Gastroesophageal sphincter (tissue), 4 donors: Measurements from ENCODE around the gene NEK1. TPM values are rescaled to one million over a fixed set of nuclear protein-coding genes. Genes with fewer than 3 reads are reported as not detected.
"Not testable (repeated sequence)": the region's sequence is repeated elsewhere in the genome, so short reads cannot be mapped to it uniquely, and the experiment has no call there.

ENCODE experiments used
- ATAC-seq: fragments of 150-250 bp; one replicate; pipeline ENCODE4 v1.9.1; 2016; ENCODE audit warnings: mild to moderate bottlenecking, moderate library complexity
- H3K27ac ChIP-seq, 4 donors: fragments of 200-600 bp; sonication (generic) in 3 of 4; 1 replicate in 3 of 4; 2 replicates in 1 of 4; pipeline ENCODE4 v1.5.1; 2016 to 2019
- H3K27me3 ChIP-seq: fragments of 200-600 bp; sonication (generic); one replicate; pipeline ENCODE4 v1.5.1; 2019
- H3K36me3 ChIP-seq, 2 donors: fragments of 200-600 bp; sonication (generic); one replicate each; pipeline ENCODE4 v1.5.1; 2019; ENCODE audit warnings: control low read depth in 1 of 2
- H3K4me1 ChIP-seq, 3 donors: fragments of 200-600 bp; sonication (generic); 1 replicate in 2 of 3; 2 replicates in 1 of 3; pipeline ENCODE4 v1.5.1; 2016 to 2019; ENCODE audit warnings: control low read depth in 2 of 3
- H3K4me3 ChIP-seq, 2 donors: fragments of 200-600 bp; sonication (generic); one replicate each; pipeline ENCODE4 v1.5.1; 2019; ENCODE audit warnings: mild to moderate bottlenecking in 1 of 2, moderate library complexity in 1 of 2
- H3K9me3 ChIP-seq, 3 donors: fragments of 200-600 bp; sonication (generic); one replicate each; pipeline ENCODE4 v1.5.1; 2017 to 2019; ENCODE audit warnings: control low read depth in 2 of 3
- EP300 ChIP-seq: sonication (generic); formaldehyde crosslinking; IDR thresholded peaks from one replicate; pipeline ENCODE4 v1.6.1; 2017; ENCODE audit warnings: antibody characterized with exemption, mild to moderate bottlenecking
- POLR2A ChIP-seq, 2 donors: fragments of 450-650 bp; IDR thresholded peaks; one replicate each; pipeline ENCODE4 v1.6.1; 2017; ENCODE audit warnings: antibody characterized with exemption in 2 of 2, mild to moderate bottlenecking in 2 of 2, moderate library complexity in 1 of 2
- POLR2AphosphoS5 ChIP-seq: sonication (generic); formaldehyde crosslinking; IDR thresholded peaks from one replicate; pipeline ENCODE4 v1.6.1; 2017; ENCODE audit warnings: antibody characterized with exemption
- WGBS, 2 donors: methylation state at CpG; one replicate each; pipeline ENCODE4 v1.1.5; 2018; ENCODE audit warnings: low coverage in 1 of 2; 5-methylcytosine and 5-hydroxymethylcytosine counted together
- total RNA-seq, 4 donors: library from RNA; depleted of rRNA; stranded (reverse); fragments of >200 nt; gene quantifications; one replicate each; pipeline ENCODE4 v1.1.0, GENCODE V29; 2016
- TF ChIP-seq, protein P1 (sequence below), 4 experiments: fragments of 200-600 bp in 2 of 4; fragments of 450-650 bp in 2 of 4; sonication (generic) in 1 of 4; IDR thresholded peaks; one replicate each; pipeline ENCODE4 v1.5.1; 2017 to 2019; ENCODE audit warnings: antibody characterized with exemption in 4 of 4, mild to moderate bottlenecking in 2 of 4, moderate library complexity in 2 of 4

NEK1 gene
- total RNA-seq, 4 donors from 2014 or later, result 9.1 to 21.4 (median 12.3) TPM

- Histone ChIP-seq H3K4me3 (no peak overlapping the region), H3K4me1 (peaks cover 0 to 7% (median 0%) of the 10 kb centered on the region in 3 donors), H3K27me3 (no peaks in the 10 kb centered on the region), H3K9me3 (peaks cover 0 to 16% (median 0%) of the 10 kb centered on the region in 3 donors), H3K36me3 (peaks cover 0 to under 1% of the 10 kb centered on the region in 2 donors), H3K27ac (no peak overlapping the region)
- WGBS, 2 donors, result 43 to 47% methylated on average over 1 of the region's 1 CpG
- no peak for ATAC-seq
- TF ChIP-seq POLR2A (IDR thresholded peaks at IDR 0.05), result no peak
- no peak for TF ChIP-seq POLR2AphosphoS5
- TF ChIP-seq, protein P1, sequence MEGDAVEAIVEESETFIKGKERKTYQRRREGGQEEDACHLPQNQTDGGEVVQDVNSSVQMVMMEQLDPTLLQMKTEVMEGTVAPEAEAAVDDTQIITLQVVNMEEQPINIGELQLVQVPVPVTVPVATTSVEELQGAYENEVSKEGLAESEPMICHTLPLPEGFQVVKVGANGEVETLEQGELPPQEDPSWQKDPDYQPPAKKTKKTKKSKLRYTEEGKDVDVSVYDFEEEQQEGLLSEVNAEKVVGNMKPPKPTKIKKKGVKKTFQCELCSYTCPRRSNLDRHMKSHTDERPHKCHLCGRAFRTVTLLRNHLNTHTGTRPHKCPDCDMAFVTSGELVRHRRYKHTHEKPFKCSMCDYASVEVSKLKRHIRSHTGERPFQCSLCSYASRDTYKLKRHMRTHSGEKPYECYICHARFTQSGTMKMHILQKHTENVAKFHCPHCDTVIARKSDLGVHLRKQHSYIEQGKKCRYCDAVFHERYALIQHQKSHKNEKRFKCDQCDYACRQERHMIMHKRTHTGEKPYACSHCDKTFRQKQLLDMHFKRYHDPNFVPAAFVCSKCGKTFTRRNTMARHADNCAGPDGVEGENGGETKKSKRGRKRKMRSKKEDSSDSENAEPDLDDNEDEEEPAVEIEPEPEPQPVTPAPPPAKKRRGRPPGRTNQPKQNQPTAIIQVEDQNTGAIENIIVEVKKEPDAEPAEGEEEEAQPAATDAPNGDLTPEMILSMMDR (IDR thresholded peaks at IDR 0.05), result no peak
- no peak for TF ChIP-seq EP300
Measured at GRCh38 chr4:169439244-169439643, 173.1 kb downstream of the NEK1 start.

- no peaks in the 10 kb centered on the region for H3K27me3 ChIP-seq
- peaks cover 0 to 7% (median 0%) of the 10 kb centered on the region in 3 donors for H3K4me1 ChIP-seq
- H3K4me3 ChIP-seq, result no peak overlapping the region
- H3K36me3 ChIP-seq, result peaks cover 0 to 3% of the 10 kb centered on the region in 2 donors
- WGBS, 2 donors, result 64 to 91% methylated on average over 1 to 2 of the region's 2 CpGs
- peaks cover 0 to 5% (median 0%) of the 10 kb centered on the region in 3 donors for H3K9me3 ChIP-seq
- no peak overlapping the region for H3K27ac ChIP-seq
- ATAC-seq, result no peak
- TF ChIP-seq POLR2A (IDR thresholded peaks at IDR 0.05), result no peak
- TF ChIP-seq, protein P1 (IDR thresholded peaks at IDR 0.05), result no peak
- no peak for TF ChIP-seq POLR2AphosphoS5
- TF ChIP-seq EP300, result no peak
Measured at GRCh38 chr4:169438057-169438480, 174.3 kb downstream of the NEK1 start.

- H3K27ac ChIP-seq, result no peak overlapping the region
- TF ChIP-seq POLR2A (IDR thresholded peaks at IDR 0.05) (no peak), POLR2AphosphoS5 (no peak), EP300 (no peak)
- TF ChIP-seq, protein P1 (IDR thresholded peaks at IDR 0.05), result no peak
- no peaks in the 10 kb centered on the region for H3K9me3 ChIP-seq
- H3K4me3 ChIP-seq, result no peak overlapping the region
- H3K36me3 ChIP-seq, result peaks cover 0 to 9% of the 10 kb centered on the region in 2 donors
- 77 to 88% methylated on average over 4 to 5 of the region's 7 CpGs for WGBS, 2 donors
- no peaks in the 10 kb centered on the region for H3K27me3 ChIP-seq
- H3K4me1 ChIP-seq, result peaks cover 0 to 7% (median 0%) of the 10 kb centered on the region in 3 donors
- no peak for ATAC-seq
Measured at GRCh38 chr4:169437299-169438047, 174.9 kb downstream of the NEK1 start.

DNA sequence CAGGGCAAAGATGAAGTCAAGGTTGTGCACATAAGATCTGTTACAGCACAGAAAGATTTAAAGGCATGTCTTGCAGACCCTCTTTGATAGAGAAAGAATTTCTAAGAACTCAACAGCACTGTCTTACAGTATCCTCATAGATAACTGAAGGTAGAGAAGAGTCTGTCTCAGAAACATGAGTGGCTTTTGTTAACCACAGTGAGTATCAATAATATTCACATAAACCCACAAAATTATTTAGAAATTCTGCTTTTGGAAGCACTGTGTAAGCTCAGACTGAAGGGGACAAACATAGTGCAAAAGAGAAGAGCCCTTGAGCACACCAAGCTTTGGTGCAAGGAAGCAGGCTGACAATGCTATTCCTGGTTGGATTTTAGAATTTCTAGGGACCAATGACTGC is 175.6 kb downstream of the NEK1 start:
- ATAC-seq, result no peak
- peaks cover 0 to 7% (median 0%) of the 10 kb centered on the region in 3 donors for H3K4me1 ChIP-seq
- peaks cover 0 to 9% of the 10 kb centered on the region in 2 donors for H3K36me3 ChIP-seq
- no peaks in the 10 kb centered on the region for H3K27me3 ChIP-seq
- TF ChIP-seq POLR2A (IDR thresholded peaks at IDR 0.05), result no peak
- TF ChIP-seq, protein P1 (IDR thresholded peaks at IDR 0.05), result no peak
- no peak for TF ChIP-seq POLR2AphosphoS5
- TF ChIP-seq EP300, result no peak
- H3K27ac ChIP-seq, result no peak overlapping the region
- no peak overlapping the region for H3K4me3 ChIP-seq
- H3K9me3 ChIP-seq, result no peaks in the 10 kb centered on the region

DNA sequence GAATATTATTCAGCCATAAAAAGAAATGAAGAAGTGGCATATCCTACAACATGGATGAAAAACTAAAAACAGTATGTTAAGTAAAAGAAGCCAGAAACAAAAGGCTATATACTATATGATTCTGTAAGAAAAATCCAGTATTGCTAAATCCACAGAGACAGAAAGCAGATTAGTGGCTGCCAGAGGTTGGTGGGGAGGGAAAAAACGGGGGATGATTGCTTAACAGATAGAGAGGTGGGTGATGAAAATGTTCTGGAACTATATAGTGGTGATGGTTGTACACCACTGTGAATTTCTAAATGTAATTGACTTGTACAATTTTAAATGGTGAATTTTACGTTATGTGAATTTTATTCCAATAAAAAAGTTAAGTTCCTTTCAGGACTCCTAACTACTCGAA is 184.0 kb downstream of the NEK1 start:
- ATAC-seq, result no peak
- WGBS, 2 donors, result 52 to 63% methylated on average over 3 of the region's 3 CpGs
- H3K36me3 ChIP-seq, result peaks cover 0 to 43% of the 10 kb centered on the region in 2 donors

DNA sequence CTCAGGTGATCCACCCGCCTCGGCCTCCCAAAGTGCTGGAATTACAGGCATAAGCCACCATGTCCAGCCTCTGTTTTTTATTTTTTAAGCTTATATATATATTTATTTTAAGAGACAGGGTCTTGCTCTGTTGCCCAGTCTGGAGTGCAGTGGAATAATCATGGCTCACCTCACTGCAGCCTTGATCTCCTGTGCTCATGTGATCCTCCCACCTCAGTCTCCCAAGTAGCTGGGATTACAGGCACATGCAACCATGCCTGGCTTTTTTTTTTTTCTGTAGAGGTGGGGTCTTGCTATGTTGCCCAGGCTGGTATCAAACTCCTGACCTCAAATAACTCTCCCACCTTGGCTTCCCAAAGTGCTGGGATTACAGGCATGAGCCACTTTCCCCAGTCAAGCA is 184.7 kb downstream of the NEK1 start:
- peaks cover 0 to 43% of the 10 kb centered on the region in 2 donors for H3K36me3 ChIP-seq
- H3K9me3 ChIP-seq, H3K27ac ChIP-seq, H3K4me3 ChIP-seq, ATAC-seq, H3K4me1 ChIP-seq, H3K27me3 ChIP-seq: not testable (repeated sequence)
- 100% methylated on average over 2 of the region's 2 CpGs for WGBS, 2 donors

More for the DNA sequence above, 184.0 kb downstream of the NEK1 start:
- Histone ChIP-seq H3K27me3 (no peaks in the 10 kb centered on the region), H3K27ac (no peak overlapping the region), H3K4me1 (no peaks in the 10 kb centered on the region), H3K9me3 (no peaks in the 10 kb centered on the region), H3K4me3 (no peak overlapping the region)
- TF ChIP-seq POLR2AphosphoS5 (no peak), POLR2A (IDR thresholded peaks at IDR 0.05) (no peak), EP300 (no peak)
- TF ChIP-seq, protein P1 (IDR thresholded peaks at IDR 0.05), result no peak
